ENCODE measurements around the gene DNASE1L1.

Gene DNASE1L1

GRCh38 chrX:154441564-154441963 lies 32.5 kb upstream of the DNASE1L1 start:
- TF ChIP-seq, protein P1, sequence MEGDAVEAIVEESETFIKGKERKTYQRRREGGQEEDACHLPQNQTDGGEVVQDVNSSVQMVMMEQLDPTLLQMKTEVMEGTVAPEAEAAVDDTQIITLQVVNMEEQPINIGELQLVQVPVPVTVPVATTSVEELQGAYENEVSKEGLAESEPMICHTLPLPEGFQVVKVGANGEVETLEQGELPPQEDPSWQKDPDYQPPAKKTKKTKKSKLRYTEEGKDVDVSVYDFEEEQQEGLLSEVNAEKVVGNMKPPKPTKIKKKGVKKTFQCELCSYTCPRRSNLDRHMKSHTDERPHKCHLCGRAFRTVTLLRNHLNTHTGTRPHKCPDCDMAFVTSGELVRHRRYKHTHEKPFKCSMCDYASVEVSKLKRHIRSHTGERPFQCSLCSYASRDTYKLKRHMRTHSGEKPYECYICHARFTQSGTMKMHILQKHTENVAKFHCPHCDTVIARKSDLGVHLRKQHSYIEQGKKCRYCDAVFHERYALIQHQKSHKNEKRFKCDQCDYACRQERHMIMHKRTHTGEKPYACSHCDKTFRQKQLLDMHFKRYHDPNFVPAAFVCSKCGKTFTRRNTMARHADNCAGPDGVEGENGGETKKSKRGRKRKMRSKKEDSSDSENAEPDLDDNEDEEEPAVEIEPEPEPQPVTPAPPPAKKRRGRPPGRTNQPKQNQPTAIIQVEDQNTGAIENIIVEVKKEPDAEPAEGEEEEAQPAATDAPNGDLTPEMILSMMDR (IDR thresholded peaks at IDR 0.05; ENCODE audit: low read depth, low read length) = no peak

GRCh38 chrX:154440623-154441357 lies 31.7 kb upstream of the DNASE1L1 start:
- TF ChIP-seq, protein P1 (IDR thresholded peaks at IDR 0.05; ENCODE audit: low read depth, low read length) = no peak
- no peak overlapping the region for H3K4me3 ChIP-seq (ENCODE audit: low read depth, low read length)

More at GRCh38 chrX:154441564-154441963, 32.5 kb upstream of the DNASE1L1 start:
- H3K4me3 ChIP-seq (ENCODE audit: low read depth, low read length) = no peak overlapping the region

- TF ChIP-seq, protein P1 (IDR thresholded peaks at IDR 0.05; ENCODE audit: low read depth, low read length) = no peak
- H3K4me3 ChIP-seq (ENCODE audit: low read depth, low read length) = no peak overlapping the region
Observed at GRCh38 chrX:154439841-154440240, 30.8 kb upstream of the DNASE1L1 start.

GRCh38 chrX:154437971-154438893 lies 29.2 kb upstream of the DNASE1L1 start:
- peak overlapping the region; percentile 72 for H3K4me3 ChIP-seq (ENCODE audit: low read depth, low read length)
- TF ChIP-seq, protein P1 (IDR thresholded peaks at IDR 0.05; ENCODE audit: low read depth, low read length) = no peak

DNA sequence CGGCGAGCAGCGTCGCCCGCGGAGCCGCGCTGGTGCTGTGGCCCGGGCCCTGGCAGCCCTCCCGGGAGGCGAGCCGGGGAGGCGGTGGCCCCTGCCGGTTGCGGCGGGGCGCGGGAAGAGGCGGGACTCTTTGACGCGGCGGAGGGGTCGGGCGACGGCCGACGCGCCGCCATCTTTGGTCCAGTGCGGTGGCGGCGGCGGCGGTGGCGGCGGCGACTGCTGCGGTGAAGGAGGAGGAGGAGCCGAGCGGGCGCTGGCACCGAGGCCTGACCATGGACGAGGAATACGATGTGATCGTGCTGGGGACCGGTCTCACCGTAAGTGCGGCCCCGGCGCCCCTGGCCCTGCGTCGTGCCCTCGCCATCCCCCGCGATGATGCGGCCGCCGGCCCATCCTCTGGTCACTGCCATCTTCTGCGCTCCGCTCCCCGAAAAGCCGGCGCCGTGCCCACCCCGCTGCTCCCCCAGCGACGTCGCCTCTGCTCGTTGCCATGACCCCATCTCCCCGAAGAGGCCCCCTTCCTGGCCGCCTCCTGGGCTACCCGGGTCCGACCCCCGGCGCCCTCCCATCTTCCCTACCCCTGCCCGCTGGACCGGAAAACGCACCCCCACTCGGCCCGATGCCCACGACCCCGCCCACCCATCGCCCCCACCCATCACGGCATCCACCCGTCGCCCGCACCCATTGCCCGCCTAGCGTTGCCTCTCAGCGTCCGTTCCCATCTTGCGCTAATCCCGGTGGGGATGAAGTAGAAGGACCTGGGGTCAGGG lies 28.1 kb upstream of the DNASE1L1 start, which contains the start of gene GDI1:
GDI1 (plus strand) TSS at position 172 of the 770 bp plus-strand sequence; CDS start at position 273, 101 bp downstream.
- TF ChIP-seq, protein P1 (IDR thresholded peaks at IDR 0.05; ENCODE audit: low read depth, low read length) = no peak
- peak within 1 kb of the TSS; percentile 72 for H3K4me3 ChIP-seq (ENCODE audit: low read depth, low read length)

- H3K4me3 ChIP-seq (ENCODE audit: low read depth, low read length) = peak overlapping the region; percentile 72
- TF ChIP-seq, protein P1 (IDR thresholded peaks at IDR 0.05; ENCODE audit: low read depth, low read length) = no peak
Observed at GRCh38 chrX:154436374-154436982, 27.4 kb upstream of the DNASE1L1 start.

Measured in WI38 (cell line).